AML-193 (cell line): ENCODE data around the gene ZNF24.

Source experiments
- DNase-seq, 2 experiments: peaks; one replicate each; lab custom pipeline; 2025; lab: John Stamatoyannopoulos, UW

Gene ZNF24

GRCh38 chr18:35355140-35355618 lies 11.0 kb upstream of the ZNF24 start:
- DNase-seq: peak; percentile 81 to 85

DNA sequence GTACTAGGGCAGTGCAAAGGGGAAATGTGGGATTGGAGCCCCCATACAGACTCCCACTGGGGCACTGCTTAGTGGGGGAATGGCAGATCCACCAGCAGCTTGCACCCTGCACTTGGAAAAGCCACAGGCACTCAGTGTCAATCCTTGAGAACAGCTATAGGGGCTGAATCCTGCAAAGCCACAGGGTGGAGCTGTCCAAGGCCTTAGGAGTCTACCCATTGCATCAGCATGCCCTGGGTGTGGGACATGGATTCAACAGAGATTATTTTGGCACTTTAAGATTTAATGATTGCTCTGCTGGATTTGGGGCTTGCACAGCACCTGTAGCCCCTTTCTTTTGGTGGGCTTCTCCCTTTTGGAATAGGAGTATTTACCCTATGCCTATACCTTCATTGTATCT lies 8.6 kb upstream of the ZNF24 start:
- no peak for DNase-seq

DNA sequence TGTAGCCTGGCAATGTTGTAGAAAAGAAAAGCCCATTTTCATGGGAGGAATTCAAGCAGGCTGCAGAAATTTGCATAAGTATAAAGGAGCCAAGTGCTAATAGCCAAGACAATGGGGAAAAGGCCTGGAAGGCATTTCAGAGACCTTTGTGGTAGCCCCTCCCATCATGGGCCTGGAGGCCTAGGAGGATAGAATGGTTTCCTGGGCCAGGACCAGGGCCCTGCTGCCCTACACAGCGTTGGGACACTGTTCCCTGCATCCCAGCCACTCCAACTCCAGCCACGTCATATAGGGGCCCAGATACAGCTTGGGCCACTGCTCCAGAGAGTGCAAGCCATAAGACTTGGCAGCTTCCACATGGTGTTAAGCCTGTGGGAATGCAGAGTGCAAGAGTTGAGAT lies 8.1 kb upstream of the ZNF24 start:
- DNase-seq: no peak

GRCh38 chr18:35348001-35348400 lies 3.8 kb upstream of the ZNF24 start:
- no peak for DNase-seq

DNA sequence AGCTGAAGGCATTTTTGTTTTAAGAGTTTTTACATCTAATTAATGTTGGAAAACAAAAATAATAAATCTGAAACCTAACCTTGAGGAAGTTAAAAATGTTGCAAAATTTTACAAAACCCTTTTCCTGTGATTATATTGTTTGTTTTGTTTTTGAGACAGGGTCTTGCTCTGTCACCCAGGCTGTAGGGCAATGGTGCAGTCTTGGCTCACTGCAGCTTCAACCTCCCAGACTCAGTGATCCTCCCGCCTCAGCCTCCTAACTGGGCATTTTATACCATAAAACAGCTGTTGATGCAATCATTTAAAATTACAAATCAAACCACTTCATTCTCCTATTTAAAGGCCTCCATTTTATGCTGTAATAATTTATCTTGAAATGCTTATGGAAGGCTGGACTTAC lies 1.7 kb upstream of the ZNF24 start:
- no peak for DNase-seq

DNA sequence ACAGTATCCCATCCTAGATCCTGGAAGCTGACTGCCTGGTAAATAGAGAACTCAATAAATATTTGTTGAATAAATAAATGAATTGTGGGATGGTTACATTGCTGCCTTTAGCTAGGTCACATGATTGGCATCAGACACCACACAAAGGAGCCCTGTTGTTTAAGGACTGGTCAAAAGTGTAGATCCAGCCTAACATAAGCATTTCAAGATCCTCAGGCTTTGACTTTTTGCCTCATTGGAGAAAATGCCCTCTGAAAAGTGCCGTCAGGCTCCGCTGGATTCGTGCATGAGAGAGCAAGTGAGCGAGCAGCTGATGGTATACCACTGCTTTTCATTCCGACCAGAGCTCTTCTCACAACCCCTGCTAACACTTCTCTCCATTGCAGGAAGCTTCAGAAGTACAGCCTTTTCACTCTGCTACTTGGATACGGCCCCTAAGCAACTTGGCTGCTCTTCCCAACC lies 1.3 kb upstream of the ZNF24 start:
- DNase-seq: no peak

GRCh38 chr18:35344736-35345459 lies 678 bp upstream of the ZNF24 start:
- DNase-seq: no peak

DNA sequence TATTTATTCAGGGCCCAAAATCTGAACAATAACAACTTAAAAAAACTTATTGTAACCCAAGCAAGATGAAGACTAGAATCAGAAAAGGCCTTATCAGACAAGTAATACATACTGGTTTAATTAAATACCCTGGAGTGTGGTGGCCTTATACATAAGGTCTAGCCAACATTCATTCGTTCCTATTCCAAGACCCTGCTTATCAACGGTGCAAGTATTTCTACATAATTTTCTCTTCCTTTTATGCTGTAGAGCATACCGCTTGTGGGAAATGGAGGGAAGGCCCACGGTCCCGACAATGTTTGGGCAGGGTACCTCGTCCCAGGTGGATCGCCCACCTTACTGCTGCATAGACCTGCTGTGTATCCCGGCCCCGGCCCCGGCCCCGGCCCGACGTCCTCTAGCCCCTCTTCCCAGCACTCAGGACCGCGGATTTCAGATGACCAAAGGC lies 708 bp downstream of the ZNF24 start:
- DNase-seq: no peak

DNA sequence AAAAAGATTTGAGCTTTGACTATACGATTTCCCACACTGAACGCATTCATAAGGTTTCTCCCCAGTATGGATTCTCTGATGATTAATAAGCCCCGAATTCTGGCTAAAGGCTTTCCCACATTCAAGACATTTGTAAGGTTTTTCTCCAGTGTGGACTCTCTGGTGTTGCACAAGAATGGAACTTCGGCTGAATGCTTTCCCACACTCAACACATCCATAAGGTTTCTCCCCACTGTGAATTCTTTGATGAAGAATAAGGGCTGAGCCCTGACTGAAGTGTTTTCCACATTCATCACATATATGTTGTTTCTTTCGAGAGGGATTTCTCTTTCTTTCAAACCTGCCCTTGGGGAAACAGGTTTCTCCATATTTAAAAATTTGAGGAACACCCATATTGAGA lies 6.9 kb downstream of the ZNF24 start:
- no peak for DNase-seq

DNA sequence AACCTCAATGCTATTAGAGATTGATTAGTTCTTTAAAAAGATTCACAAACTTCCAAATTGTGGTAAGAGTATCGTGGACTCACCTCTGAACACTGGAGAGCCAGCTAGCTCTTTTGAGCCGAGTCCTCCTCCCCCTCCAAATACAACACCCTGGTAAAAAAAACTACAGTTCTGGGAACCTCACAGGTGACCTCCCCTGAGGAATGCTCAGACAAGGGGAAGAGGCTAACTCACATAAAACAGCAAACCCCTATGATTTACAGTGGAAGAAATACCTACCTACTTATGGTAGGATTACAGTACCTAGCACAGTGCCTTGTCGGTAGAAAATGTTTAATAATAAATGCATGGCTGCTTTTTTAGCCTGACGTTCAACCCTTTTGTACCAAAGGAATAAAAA lies 8.4 kb downstream of the ZNF24 start:
- no peak for DNase-seq

DNA sequence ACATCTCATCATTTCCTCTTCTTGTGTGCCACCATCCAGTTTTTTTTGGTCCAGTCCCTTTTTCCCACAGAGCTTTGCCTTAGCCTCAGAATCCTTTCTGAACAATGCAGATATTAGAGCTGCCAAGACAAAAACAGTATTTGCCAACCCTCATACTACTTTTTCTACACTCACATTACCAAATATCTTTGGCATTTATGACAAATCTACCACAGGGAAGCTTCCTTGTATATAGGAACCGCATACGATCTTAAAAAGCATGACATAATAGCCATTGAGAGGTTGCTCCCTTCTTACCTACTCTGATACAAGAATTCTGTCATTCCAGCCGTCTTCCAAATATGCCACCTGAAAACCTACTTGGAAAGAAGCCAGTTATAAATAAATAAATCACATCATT lies 9.4 kb downstream of the ZNF24 start:
- DNase-seq: no peak

DNA sequence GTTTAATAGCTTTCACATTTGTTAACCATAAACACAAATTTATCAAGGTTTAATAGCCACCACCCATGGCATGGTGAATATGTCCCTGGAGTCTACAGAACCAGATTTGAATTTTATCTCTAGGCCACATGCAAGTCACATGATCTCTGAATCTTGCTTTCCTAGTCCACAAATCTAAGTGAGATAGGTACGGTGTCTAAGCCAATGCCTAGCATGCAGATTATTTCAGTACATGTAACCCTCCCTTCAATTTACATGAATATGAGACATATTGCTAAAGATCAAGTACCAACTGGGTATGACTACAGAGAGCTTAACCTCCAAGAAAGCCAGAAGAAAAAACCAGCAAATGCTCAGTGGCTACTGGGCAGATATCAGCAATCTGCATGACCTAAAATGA lies 10.0 kb downstream of the ZNF24 start:
- no peak for DNase-seq

- DNase-seq: no peak
These were observed 12.7 kb downstream of the ZNF24 start for GRCh38 chr18:35331367-35332087.

GRCh38 chr18:35328868-35329267 lies 15.4 kb downstream of the ZNF24 start:
- DNase-seq: no peak

DNA sequence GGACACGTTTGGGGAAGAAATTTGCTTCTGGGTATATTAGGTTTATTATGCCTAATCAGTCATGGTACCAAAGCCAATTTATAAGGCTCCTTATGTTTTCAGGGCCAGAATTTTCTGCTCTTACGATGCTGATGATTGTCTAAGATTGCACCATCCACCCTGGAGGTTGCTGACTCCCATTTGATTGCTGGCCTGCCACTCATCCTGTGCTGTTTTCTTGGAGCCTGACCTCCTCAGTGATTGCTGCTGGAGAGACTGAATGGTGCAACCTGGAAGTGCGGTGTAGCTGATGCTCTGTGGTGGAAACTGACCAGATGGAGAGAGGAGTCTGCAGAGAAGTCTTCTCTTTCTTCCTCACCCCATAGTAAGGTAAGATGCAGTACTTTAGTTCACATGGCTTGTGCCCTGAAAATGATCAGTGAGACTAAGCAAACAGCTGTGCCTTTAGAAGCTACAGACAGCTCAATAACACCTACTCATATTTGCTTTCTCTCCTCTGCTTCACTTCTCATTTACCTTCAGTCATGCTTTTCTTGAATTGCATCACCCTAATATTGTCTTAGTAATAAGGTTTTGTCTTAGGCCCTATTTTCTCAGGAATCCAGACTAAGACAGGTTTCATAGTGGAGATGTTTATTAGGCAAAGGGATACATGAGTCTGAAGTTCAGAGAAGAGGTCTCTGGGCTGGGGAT lies 17.4 kb downstream of the ZNF24 start:
- no peak for DNase-seq

GRCh38 chr18:35324926-35325655 lies 19.1 kb downstream of the ZNF24 start:
- no peak for DNase-seq

- no peak for DNase-seq
These were observed 21.4 kb downstream of the ZNF24 start for GRCh38 chr18:35322486-35323458.

- no peak for DNase-seq
These were observed 32.7 kb downstream of the ZNF24 start for GRCh38 chr18:35311496-35311895.

- DNase-seq: no peak
These were observed 37.5 kb downstream of the ZNF24 start for GRCh38 chr18:35306588-35307250.

DNA sequence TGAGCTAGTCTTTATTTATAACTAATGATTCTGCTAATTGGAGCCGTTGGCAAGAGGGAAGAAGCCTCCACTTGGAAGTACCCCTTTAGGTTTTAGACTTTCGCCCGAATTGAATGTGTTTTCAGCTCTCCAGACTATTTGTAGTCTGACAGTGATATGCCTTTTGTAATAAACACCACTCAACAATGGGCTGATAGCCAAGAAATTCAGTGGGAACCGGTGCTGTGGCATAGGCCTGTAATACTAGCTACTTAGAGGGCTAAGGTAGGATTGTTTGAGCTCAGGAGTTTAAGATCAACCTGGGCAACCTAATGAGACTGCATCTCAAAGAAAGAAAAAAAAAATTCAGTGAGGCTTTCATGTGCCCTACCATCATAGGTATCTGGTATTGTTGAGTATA lies 40.6 kb downstream of the ZNF24 start:
- no peak for DNase-seq
